Duodenal mucosa (tissue), 2 donors: ENCODE data around the gene CXorf66.
"Not testable (repeated sequence)": the region's sequence is repeated elsewhere in the genome, so short reads cannot be mapped to it uniquely, and the experiment has no call there.

ENCODE experiments used
- H3K27ac ChIP-seq: one replicate; pipeline ENCODE4 v1.7.0; 2013; ENCODE audit warnings: low read depth, low read length
- H3K27me3 ChIP-seq, 2 donors: one replicate each; pipeline ENCODE4 v1.7.0; 2013; ENCODE audit warnings: low read length in 2 of 2, control low read depth in 1 of 2; ENCODE audit not compliant: insufficient read depth in 2 of 2, control insufficient read depth in 1 of 2
- H3K36me3 ChIP-seq, 2 donors: one replicate each; pipeline ENCODE4 v1.7.0; 2013; ENCODE audit warnings: low read length in 2 of 2, control low read depth in 1 of 2; ENCODE audit not compliant: insufficient read depth in 2 of 2, control insufficient read depth in 1 of 2
- H3K4me1 ChIP-seq, 2 donors: one replicate each; pipeline ENCODE4 v1.7.0; 2013; ENCODE audit warnings: low read length in 2 of 2, control low read depth in 1 of 2; ENCODE audit not compliant: insufficient read depth in 2 of 2, control insufficient read depth in 1 of 2
- H3K4me3 ChIP-seq, 2 donors: one replicate each; pipeline ENCODE4 v1.7.0; 2013; ENCODE audit warnings: low read length in 2 of 2, low read depth in 1 of 2
- H3K9ac ChIP-seq, 2 donors: one replicate each; pipeline ENCODE4 v1.7.0; 2013; ENCODE audit warnings: low read length in 2 of 2, low read depth in 1 of 2
- H3K9me3 ChIP-seq, 2 donors: one replicate each; pipeline ENCODE4 v1.7.0; 2013; ENCODE audit warnings: low read length in 2 of 2, control low read depth in 1 of 2; ENCODE audit not compliant: control insufficient read depth in 1 of 2

The CXorf66 gene

GRCh38 chrX:139930401-139930800, 34.9 kb downstream of the CXorf66 start:
- Histone ChIP-seq H3K27ac (no peak overlapping the region), H3K9ac (no peak overlapping the region), H3K4me1 (peaks cover 4 to 16% of the 10 kb centered on the region in 2 donors), H3K36me3 (no peaks in the 10 kb centered on the region), H3K27me3 (no peaks in the 10 kb centered on the region), H3K4me3 (peak overlapping the region; percentile 29 to 74), H3K9me3 (no peaks in the 10 kb centered on the region)

GRCh38 chrX:139929876-139930275, 35.4 kb downstream of the CXorf66 start:
- H3K36me3 ChIP-seq, result no peaks in the 10 kb centered on the region
- H3K4me3 ChIP-seq, result no peak overlapping the region
- no peaks in the 10 kb centered on the region for H3K9me3 ChIP-seq
- H3K27ac ChIP-seq, result no peak overlapping the region
- H3K9ac ChIP-seq, result no peak overlapping the region
- no peaks in the 10 kb centered on the region for H3K27me3 ChIP-seq
- peaks cover 4 to 16% of the 10 kb centered on the region in 2 donors for H3K4me1 ChIP-seq

- Histone ChIP-seq H3K4me1 (peaks cover 8% of the 10 kb centered on the region in 2 donors), H3K36me3 (no peaks in the 10 kb centered on the region), H3K4me3 (no peak overlapping the region), H3K9me3 (no peaks in the 10 kb centered on the region), H3K27me3 (no peaks in the 10 kb centered on the region), H3K27ac (no peak overlapping the region), H3K9ac (no peak overlapping the region)
Measured at GRCh38 chrX:139924696-139925095, 40.6 kb downstream of the CXorf66 start.

GRCh38 chrX:139924069-139924695, 41.1 kb downstream of the CXorf66 start:
- Histone ChIP-seq H3K27ac (no peak overlapping the region), H3K9me3 (no peaks in the 10 kb centered on the region), H3K36me3 (no peaks in the 10 kb centered on the region), H3K9ac (no peak overlapping the region), H3K4me1 (peaks cover 6 to 8% of the 10 kb centered on the region in 2 donors), H3K27me3 (no peaks in the 10 kb centered on the region), H3K4me3 (no peak overlapping the region)

GRCh38 chrX:139921142-139921541, 44.2 kb downstream of the CXorf66 start:
- not testable (repeated sequence) for H3K36me3 ChIP-seq, H3K9me3 ChIP-seq, H3K4me3 ChIP-seq, H3K4me1 ChIP-seq, H3K27me3 ChIP-seq, H3K9ac ChIP-seq, H3K27ac ChIP-seq

GRCh38 chrX:139920316-139920715, 45.0 kb downstream of the CXorf66 start:
- Histone ChIP-seq H3K27ac (no peak overlapping the region), H3K9me3 (no peaks in the 10 kb centered on the region), H3K9ac (no peak overlapping the region), H3K27me3 (no peaks in the 10 kb centered on the region), H3K4me3 (no peak overlapping the region), H3K36me3 (no peaks in the 10 kb centered on the region), H3K4me1 (peaks cover 4 to 6% of the 10 kb centered on the region in 2 donors)

GRCh38 chrX:139914421-139914820, 50.9 kb downstream of the CXorf66 start:
- Histone ChIP-seq H3K27ac (no peak overlapping the region), H3K9ac (no peak overlapping the region), H3K4me3 (no peak overlapping the region), H3K36me3 (no peaks in the 10 kb centered on the region), H3K27me3 (no peaks in the 10 kb centered on the region), H3K4me1 (no peaks in the 10 kb centered on the region), H3K9me3 (no peaks in the 10 kb centered on the region)

- no peak overlapping the region for H3K27ac ChIP-seq
- no peaks in the 10 kb centered on the region for H3K9me3 ChIP-seq
- H3K4me3 ChIP-seq, result no peak overlapping the region
- H3K36me3 ChIP-seq, result no peaks in the 10 kb centered on the region
- H3K4me1 ChIP-seq, result no peaks in the 10 kb centered on the region
- no peaks in the 10 kb centered on the region for H3K27me3 ChIP-seq
- H3K9ac ChIP-seq, result no peak overlapping the region
Measured at GRCh38 chrX:139909712-139910111, 55.6 kb downstream of the CXorf66 start.

GRCh38 chrX:139907078-139907477, 58.2 kb downstream of the CXorf66 start:
- Histone ChIP-seq H3K9me3 (no peaks in the 10 kb centered on the region), H3K4me1 (no peaks in the 10 kb centered on the region), H3K27ac (no peak overlapping the region), H3K36me3 (no peaks in the 10 kb centered on the region), H3K27me3 (no peaks in the 10 kb centered on the region), H3K4me3 (no peak overlapping the region), H3K9ac (no peak overlapping the region)

GRCh38 chrX:139905743-139906142, 59.6 kb downstream of the CXorf66 start:
- Histone ChIP-seq H3K4me3 (no peak overlapping the region), H3K27ac (no peak overlapping the region), H3K9me3 (no peaks in the 10 kb centered on the region), H3K9ac (no peak overlapping the region), H3K27me3 (no peaks in the 10 kb centered on the region), H3K4me1 (no peaks in the 10 kb centered on the region), H3K36me3 (no peaks in the 10 kb centered on the region)
